PC-9 (cell line): Measurements from ENCODE around the gene AGTR1. TPM values are rescaled to one million over a fixed set of nuclear protein-coding genes. Genes with fewer than 3 reads are reported as not detected.

Experiments used
- BruUV-seq: library from RNA; stranded (reverse); fragments of 400-500 nt; replicated peaks from 2 replicates; lab custom pipeline; 2021; lab: Mats Ljungman, UMichigan
- CTCF ChIA-PET: fragments of 300-600 bp; sonication (Branson Sonifier 250); formaldehyde crosslinking; loops from one replicate; lab custom pipeline; 2022; ENCODE audit warnings: antibody characterized with exemption; lab: Charles Lee
- POLR2A ChIA-PET: fragments of 300-600 bp; sonication (Branson Sonifier 250); formaldehyde crosslinking; loops from one replicate; lab custom pipeline; 2022; ENCODE audit warnings: antibody characterized with exemption; ENCODE audit not compliant: unreplicated experiment; lab: Charles Lee
- DNase-seq, 2 experiments: peaks; one replicate each; pipeline versions ENCODE4 v3.0.0 to v3.0.0-alpha.2; 2015 to 2022; ENCODE audit warnings: mixed read lengths in 1 of 2
- H2AFZ ChIP-seq: fragments of 200-600 bp; sonication (generic); 2 replicates; pipeline ENCODE4 v1.8.1; 2017; ENCODE audit warnings: antibody characterized with exemption
- H3F3A ChIP-seq: fragments of 200-600 bp; sonication (generic); 2 replicates; pipeline ENCODE4 v1.8.1; 2017; ENCODE audit warnings: antibody characterized with exemption, mild to moderate bottlenecking, low read depth; ENCODE audit not compliant: insufficient read depth
- H3K27ac ChIP-seq: fragments of 200-600 bp; sonication (generic); 2 replicates; pipeline ENCODE4 v1.6.1; 2016; ENCODE audit warnings: mixed run types
- H3K27me3 ChIP-seq: fragments of 200-600 bp; sonication (generic); 2 replicates; pipeline ENCODE4 v1.6.1; 2016; ENCODE audit warnings: low read depth, mixed run types; ENCODE audit not compliant: insufficient read depth
- H3K36me3 ChIP-seq: fragments of 200-600 bp; sonication (generic); 2 replicates; pipeline ENCODE4 v1.6.1; 2016; ENCODE audit warnings: low read depth, mixed run types
- H3K4me1 ChIP-seq: fragments of 200-600 bp; sonication (generic); replicated peaks from 2 replicates; pipeline ENCODE4 v1.6.1; 2016; ENCODE audit warnings: mixed run types; ENCODE audit not compliant: insufficient read depth
- H3K4me2 ChIP-seq: fragments of 200-600 bp; sonication (generic); 2 replicates; pipeline ENCODE4 v1.6.1; 2017; ENCODE audit warnings: mixed run types
- H3K4me3 ChIP-seq: fragments of 200-600 bp; sonication (generic); 2 replicates; pipeline ENCODE4 v1.6.1; 2016; ENCODE audit warnings: mixed run types
- H3K79me2 ChIP-seq: fragments of 200-600 bp; sonication (generic); 2 replicates; pipeline ENCODE4 v1.6.1; 2017; ENCODE audit warnings: low read depth, mixed run types
- H3K9me2 ChIP-seq: fragments of 200-600 bp; sonication (generic); 2 replicates; pipeline ENCODE4 v1.8.1; 2017; ENCODE audit warnings: mild to moderate bottlenecking; ENCODE audit not compliant: insufficient read depth
- H3K9me3 ChIP-seq: fragments of 200-600 bp; sonication (generic); 2 replicates; pipeline ENCODE4 v1.8.1; 2016; ENCODE audit warnings: low read depth; ENCODE audit not compliant: insufficient read depth
- H4K20me1 ChIP-seq: fragments of 200-600 bp; sonication (generic); 2 replicates; pipeline ENCODE4 v1.8.1; 2017; ENCODE audit not compliant: insufficient read depth
- EZH2 ChIP-seq: fragments of 200-600 bp; sonication (generic); IDR thresholded peaks from 2 replicates; pipeline ENCODE4 v1.8.0; 2017; ENCODE audit warnings: antibody characterized with exemption, low read depth
- intact Hi-C: fragments of 100-400 bp; cut with micrococcal nuclease; formaldehyde crosslinking; loops from one replicate; pipeline ENCODE4 v1.10.0; 2022; ENCODE audit not compliant: unreplicated experiment
- total RNA-seq: library from RNA; stranded (reverse); gene quantifications from 2 replicates; pipeline ENCODE4 v1.2.3, GENCODE V29; 2021
- TF ChIP-seq, protein P1 (sequence below): fragments of 200-600 bp; sonication (generic); conservative IDR thresholded peaks from 2 replicates; pipeline ENCODE4 v1.6.1; 2017; ENCODE audit warnings: mixed run types, antibody characterized with exemption, mild to moderate bottlenecking, moderate library complexity

The AGTR1 gene
- total RNA-seq, 1 experiment from 2014 or later: not detected

GRCh38 chr3:148654433-148654832 lies 43.3 kb upstream of the AGTR1 start:
- no peaks in the 10 kb centered on the region for H4K20me1 ChIP-seq
- intact Hi-C loops: no loop called here
- no peaks in the 10 kb centered on the region for H3K27me3 ChIP-seq
- no peak overlapping the region for H3K4me3 ChIP-seq
- ChIA-PET POLR2A (no interaction called here), CTCF (no interaction called here)
- no peak for DNase-seq
- no peak for TF ChIP-seq EZH2
- TF ChIP-seq, protein P1, sequence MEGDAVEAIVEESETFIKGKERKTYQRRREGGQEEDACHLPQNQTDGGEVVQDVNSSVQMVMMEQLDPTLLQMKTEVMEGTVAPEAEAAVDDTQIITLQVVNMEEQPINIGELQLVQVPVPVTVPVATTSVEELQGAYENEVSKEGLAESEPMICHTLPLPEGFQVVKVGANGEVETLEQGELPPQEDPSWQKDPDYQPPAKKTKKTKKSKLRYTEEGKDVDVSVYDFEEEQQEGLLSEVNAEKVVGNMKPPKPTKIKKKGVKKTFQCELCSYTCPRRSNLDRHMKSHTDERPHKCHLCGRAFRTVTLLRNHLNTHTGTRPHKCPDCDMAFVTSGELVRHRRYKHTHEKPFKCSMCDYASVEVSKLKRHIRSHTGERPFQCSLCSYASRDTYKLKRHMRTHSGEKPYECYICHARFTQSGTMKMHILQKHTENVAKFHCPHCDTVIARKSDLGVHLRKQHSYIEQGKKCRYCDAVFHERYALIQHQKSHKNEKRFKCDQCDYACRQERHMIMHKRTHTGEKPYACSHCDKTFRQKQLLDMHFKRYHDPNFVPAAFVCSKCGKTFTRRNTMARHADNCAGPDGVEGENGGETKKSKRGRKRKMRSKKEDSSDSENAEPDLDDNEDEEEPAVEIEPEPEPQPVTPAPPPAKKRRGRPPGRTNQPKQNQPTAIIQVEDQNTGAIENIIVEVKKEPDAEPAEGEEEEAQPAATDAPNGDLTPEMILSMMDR: no peak
- no peaks in the 10 kb centered on the region for H3K9me3 ChIP-seq
- H3K4me2 ChIP-seq: no peak overlapping the region
- no peaks in the 10 kb centered on the region for H3K79me2 ChIP-seq
- BruUV-seq: no TSS peak
- no peak overlapping the region for H3K27ac ChIP-seq
- no peaks in the 10 kb centered on the region for H3K9me2 ChIP-seq
- no peaks in the 10 kb centered on the region for H3K36me3 ChIP-seq
- H3K4me1 ChIP-seq: no peaks in the 10 kb centered on the region
- no peak overlapping the region for H2AFZ ChIP-seq
- H3F3A ChIP-seq: no peaks in the 10 kb centered on the region

DNA sequence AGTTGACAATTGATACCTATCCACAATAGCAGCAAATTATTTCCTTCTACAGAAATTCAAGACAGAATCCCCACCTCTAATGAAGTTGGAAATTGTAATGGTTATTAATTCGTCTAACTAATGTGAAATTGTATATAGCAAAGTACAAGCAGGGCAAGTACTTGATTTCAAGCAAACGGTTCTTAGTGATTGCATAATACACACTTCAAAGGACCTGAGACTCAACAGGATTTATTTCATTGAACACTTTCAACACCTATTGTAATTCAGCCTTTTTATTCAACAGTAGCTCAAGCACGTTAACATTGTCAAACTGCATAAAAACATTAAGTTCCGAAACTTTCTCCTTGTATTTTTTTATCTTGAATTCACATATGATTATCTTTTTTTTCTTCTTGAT lies 40.2 kb upstream of the AGTR1 start:
- Histone ChIP-seq H3F3A (no peaks in the 10 kb centered on the region), H3K27me3 (no peaks in the 10 kb centered on the region), H4K20me1 (no peaks in the 10 kb centered on the region), H3K9me2 (no peaks in the 10 kb centered on the region), H3K9me3 (no peaks in the 10 kb centered on the region), H3K79me2 (no peaks in the 10 kb centered on the region), H2AFZ (no peak overlapping the region), H3K27ac (no peak overlapping the region), H3K4me3 (no peak overlapping the region), H3K36me3 (no peaks in the 10 kb centered on the region), H3K4me1 (no peaks in the 10 kb centered on the region), H3K4me2 (no peak overlapping the region)
- ChIA-PET POLR2A (no interaction called here), CTCF (no interaction called here)
- DNase-seq: no peak
- no TSS peak for BruUV-seq
- intact Hi-C loops: no loop called here
- TF ChIP-seq EZH2: no peak
- TF ChIP-seq, protein P1: no peak

- Histone ChIP-seq H3K4me1 (no peaks in the 10 kb centered on the region), H3F3A (no peaks in the 10 kb centered on the region), H3K36me3 (no peaks in the 10 kb centered on the region), H4K20me1 (no peaks in the 10 kb centered on the region), H3K4me2 (no peak overlapping the region), H3K9me2 (no peaks in the 10 kb centered on the region), H2AFZ (no peak overlapping the region), H3K27me3 (no peaks in the 10 kb centered on the region), H3K79me2 (no peaks in the 10 kb centered on the region), H3K4me3 (no peak overlapping the region), H3K9me3 (no peaks in the 10 kb centered on the region), H3K27ac (no peak overlapping the region)
- ChIA-PET CTCF (no interaction called here), POLR2A (no interaction called here)
- no TSS peak for BruUV-seq
- no peak for TF ChIP-seq EZH2
- TF ChIP-seq, protein P1: no peak
- intact Hi-C loops: no loop called here
- DNase-seq: no peak
Measured at GRCh38 chr3:148659512-148659911, 38.2 kb upstream of the AGTR1 start.
